ENCODE results near the gene SLC10A3.

- TF ChIP-seq POLR2A (IDR thresholded peaks at IDR 0.05; ENCODE audit: control extremely low read depth in 1 of 2, low read depth in 2 of 2, low read length in 2 of 2) (no peak), POLR2AphosphoS5 (IDR thresholded peaks at IDR 0.05; ENCODE audit: low read depth, low read length) (no peak), TAF7 (optimal IDR thresholded peaks at IDR 0.05; ENCODE audit: borderline replicate concordance, low read depth, low read length) (no peak), CTCF (IDR thresholded peaks at IDR 0.05; ENCODE audit: control extremely low read depth in 1 of 3, insufficient read depth in 1 of 3, low read depth in 1 of 3, low read length in 3 of 3) (no peak), FOSL1 (IDR thresholded peaks at IDR 0.05; ENCODE audit: insufficient read depth, low read depth, low read length) (no peak), NANOG (IDR thresholded peaks at IDR 0.05; ENCODE audit: insufficient read depth, low read depth, low read length, poor library complexity, severe bottlenecking) (no peak), CHD1 (IDR thresholded peaks at IDR 0.05; ENCODE audit: low read depth, low read length) (no peak), CREB1 (IDR thresholded peaks at IDR 0.05) (no peak), USF2 (IDR thresholded peaks at IDR 0.05; ENCODE audit: low read length) (no peak), TEAD4 (IDR thresholded peaks at IDR 0.05; ENCODE audit: low read depth, low read length) (no peak)
Measured at GRCh38 chrX:154502098-154502497, 11.7 kb upstream of the SLC10A3 start.

Measured in H1 (cell line).